Fibroblast of lung (primary cell): ENCODE results near the gene TBC1D14. TPM values are rescaled to one million over a fixed set of nuclear protein-coding genes. Genes with fewer than 3 reads are reported as not detected.

Source experiments
- DNase-seq, 2 donors: peaks; one replicate each; pipeline versions ENCODE4 v3.0.0 to v3.0.0-alpha.2; 2010; ENCODE audit warnings: low read depth in 2 of 2
- H2AFZ ChIP-seq: 2 replicates; pipeline ENCODE4 v1.5.1; 2012; ENCODE audit warnings: low read length, control low read depth, inconsistent platforms
- H3K27ac ChIP-seq: 2 replicates; pipeline ENCODE4 v1.5.1; 2011; ENCODE audit warnings: low read length, control low read depth; ENCODE audit not compliant: insufficient read depth
- H3K27me3 ChIP-seq: 2 replicates; pipeline ENCODE4 v1.5.1; 2011; ENCODE audit warnings: mild to moderate bottlenecking, low read length; ENCODE audit not compliant: control insufficient read depth, insufficient read depth
- H3K36me3 ChIP-seq: 2 replicates; pipeline ENCODE4 v1.5.1; 2011; ENCODE audit warnings: low read length; ENCODE audit not compliant: control insufficient read depth, insufficient read depth
- H3K4me1 ChIP-seq: 2 replicates; pipeline ENCODE4 v1.5.1; 2011; ENCODE audit warnings: low read length; ENCODE audit not compliant: control insufficient read depth, insufficient read depth; ENCODE audit errors: extremely low read depth
- H3K4me2 ChIP-seq: 2 replicates; pipeline ENCODE4 v1.5.1; 2011; ENCODE audit warnings: low read length, control low read depth; ENCODE audit not compliant: insufficient read depth; ENCODE audit errors: extremely low read depth
- H3K4me3 ChIP-seq, 4 experiments: fragments of 200-600 bp in 1 of 4; sonication (generic) in 1 of 4; replicated peaks in 1 of 4; 2 replicates each; pipeline ENCODE4 v1.5.1; 2011 to 2016; ENCODE audit warnings: low read length in 4 of 4, low read depth in 3 of 4, mild to moderate bottlenecking in 3 of 4, control low read depth in 2 of 4, inconsistent platforms in 1 of 4, mixed read lengths in 1 of 4; ENCODE audit not compliant: insufficient read depth in 1 of 4; ENCODE audit errors: control extremely low read depth in 1 of 4
- H3K79me2 ChIP-seq: 2 replicates; pipeline ENCODE4 v1.5.1; 2012; ENCODE audit warnings: mild to moderate bottlenecking, low read length, inconsistent platforms; ENCODE audit not compliant: control insufficient read depth, insufficient read depth
- H3K9ac ChIP-seq: 2 replicates; pipeline ENCODE4 v1.5.1; 2011; ENCODE audit warnings: mild to moderate bottlenecking, low read length, control low read depth; ENCODE audit not compliant: insufficient read depth
- H3K9me3 ChIP-seq: 2 replicates; pipeline ENCODE4 v1.5.1; 2012; ENCODE audit warnings: low read depth, low read length; ENCODE audit not compliant: control insufficient read depth, insufficient read depth
- H4K20me1 ChIP-seq: 2 replicates; pipeline ENCODE4 v1.5.1; 2011; ENCODE audit warnings: low read length; ENCODE audit not compliant: control insufficient read depth, insufficient read depth; ENCODE audit errors: extremely low read depth
- EZH2 ChIP-seq: IDR thresholded peaks from 2 replicates; pipeline ENCODE4 v1.5.1; 2012; ENCODE audit warnings: low read length, control low read depth, mild to moderate bottlenecking; ENCODE audit errors: missing control alignments
- polyA plus RNA-seq, 2 donors: library from polyadenylated mRNA; depleted of rRNA in 1 of 2; stranded (reverse) in 1 of 2; unstranded in 1 of 2; fragments of >200 nt; gene quantifications; 2 replicates each; pipeline ENCODE4 v1.2.1, GENCODE V29; 2011 to 2012; ENCODE audit warnings: missing spikeins in 1 of 2
- total RNA-seq: library from RNA; depleted of rRNA; stranded (reverse); fragments of >200 nt; gene quantifications from 2 replicates; pipeline ENCODE4 v1.2.1, GENCODE V29; 2014
- TF ChIP-seq, protein P1 (sequence below), 2 donors: IDR thresholded peaks in 1 of 2; conservative IDR thresholded peaks in 1 of 2; 1 replicate in 1 of 2; 2 replicates in 1 of 2; pipeline ENCODE4 v1.5.1; 2011 to 2012; ENCODE audit warnings: low read length in 2 of 2, control low read depth in 1 of 2, inconsistent platforms in 1 of 2, low read depth in 1 of 2, mild to moderate bottlenecking in 1 of 2

TBC1D14 gene
- total and polyA plus RNA-seq, 2 donors (not counting 1 experiment from before 2014, with no cell fraction given), result 26.9 to 37.7 TPM

DNA sequence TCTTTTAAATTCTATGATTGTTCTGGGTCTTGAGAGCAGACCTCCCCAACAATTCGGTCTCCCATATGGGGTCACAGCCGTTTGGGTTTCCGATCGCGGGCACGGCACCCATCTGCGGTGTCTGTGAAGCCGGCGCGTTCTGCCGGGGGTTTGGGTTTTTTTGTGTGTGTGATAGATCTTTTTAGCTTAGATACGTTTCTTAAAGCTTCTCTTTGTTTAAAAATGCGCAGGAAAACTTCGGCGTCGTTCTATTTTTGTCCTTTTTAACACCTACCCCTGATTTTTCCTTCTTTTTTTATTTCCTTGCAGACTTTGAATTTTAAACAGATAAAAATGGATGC, 34.2 kb downstream of the TBC1D14 start:
- no peaks in the 10 kb centered on the region for H3K27me3 ChIP-seq

DNA sequence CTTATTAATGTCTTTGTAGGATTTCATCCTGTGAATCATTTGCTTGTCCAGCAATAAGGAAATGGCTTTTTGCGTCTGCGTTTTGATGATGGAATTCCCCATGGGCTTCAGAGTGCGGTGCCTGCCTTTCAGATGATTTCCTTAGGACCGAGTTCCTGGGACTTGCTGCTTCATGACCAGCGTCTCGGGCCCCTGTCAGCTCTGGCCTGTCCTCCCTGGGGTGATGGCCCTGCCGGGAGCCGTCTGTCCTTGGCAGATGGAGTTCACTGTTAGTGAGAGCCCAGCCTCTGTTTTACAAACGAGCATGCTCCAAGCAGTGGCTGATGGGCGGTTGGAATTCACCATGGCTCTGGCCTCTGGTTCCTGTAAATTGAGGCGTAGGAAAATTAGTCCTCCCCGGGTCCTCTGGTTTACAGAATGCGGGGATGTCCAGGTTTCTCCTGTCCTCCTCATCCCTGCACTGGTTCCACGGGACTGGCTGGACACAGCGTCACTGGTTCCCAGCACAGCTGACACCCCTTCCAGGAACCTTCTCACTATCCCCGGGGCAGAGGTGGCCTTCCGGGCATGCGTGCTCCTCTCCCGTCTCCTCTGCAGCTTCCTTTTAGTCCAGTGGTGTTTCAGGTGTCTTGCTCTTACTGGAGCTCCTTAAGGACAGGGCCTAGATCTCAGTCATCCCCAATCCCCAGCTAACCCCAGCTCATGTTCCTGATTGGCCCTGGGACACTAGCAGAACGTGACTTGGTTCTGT, 34.9 kb downstream of the TBC1D14 start:
- H3K27ac ChIP-seq, result no peak overlapping the region
- H3K27me3 ChIP-seq, result no peaks in the 10 kb centered on the region
- no peak overlapping the region for H3K9ac ChIP-seq
- DNase-seq, result no peak
- H3K36me3 ChIP-seq, result no peaks in the 10 kb centered on the region
- no peak for TF ChIP-seq EZH2
- TF ChIP-seq, protein P1, sequence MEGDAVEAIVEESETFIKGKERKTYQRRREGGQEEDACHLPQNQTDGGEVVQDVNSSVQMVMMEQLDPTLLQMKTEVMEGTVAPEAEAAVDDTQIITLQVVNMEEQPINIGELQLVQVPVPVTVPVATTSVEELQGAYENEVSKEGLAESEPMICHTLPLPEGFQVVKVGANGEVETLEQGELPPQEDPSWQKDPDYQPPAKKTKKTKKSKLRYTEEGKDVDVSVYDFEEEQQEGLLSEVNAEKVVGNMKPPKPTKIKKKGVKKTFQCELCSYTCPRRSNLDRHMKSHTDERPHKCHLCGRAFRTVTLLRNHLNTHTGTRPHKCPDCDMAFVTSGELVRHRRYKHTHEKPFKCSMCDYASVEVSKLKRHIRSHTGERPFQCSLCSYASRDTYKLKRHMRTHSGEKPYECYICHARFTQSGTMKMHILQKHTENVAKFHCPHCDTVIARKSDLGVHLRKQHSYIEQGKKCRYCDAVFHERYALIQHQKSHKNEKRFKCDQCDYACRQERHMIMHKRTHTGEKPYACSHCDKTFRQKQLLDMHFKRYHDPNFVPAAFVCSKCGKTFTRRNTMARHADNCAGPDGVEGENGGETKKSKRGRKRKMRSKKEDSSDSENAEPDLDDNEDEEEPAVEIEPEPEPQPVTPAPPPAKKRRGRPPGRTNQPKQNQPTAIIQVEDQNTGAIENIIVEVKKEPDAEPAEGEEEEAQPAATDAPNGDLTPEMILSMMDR (conservative IDR thresholded peaks at IDR 0.05 in 1 of 2, IDR thresholded peaks at IDR 0.05 in 1 of 2; ENCODE audit: low read depth in 1 of 2, low read length in 2 of 2), result no peak
- H3K4me1 ChIP-seq, result peaks cover 12% of the 10 kb centered on the region
- no peak overlapping the region for H3K4me2 ChIP-seq
- no peak overlapping the region for H2AFZ ChIP-seq
- H4K20me1 ChIP-seq, result no peaks in the 10 kb centered on the region
- H3K4me3 ChIP-seq, result no peak overlapping the region
- no peaks in the 10 kb centered on the region for H3K9me3 ChIP-seq
- H3K79me2 ChIP-seq, result no peaks in the 10 kb centered on the region

More for the DNA sequence above, 34.2 kb downstream of the TBC1D14 start:
- Histone ChIP-seq H3K9me3 (no peaks in the 10 kb centered on the region), H3K4me3 (no peak overlapping the region), H4K20me1 (no peaks in the 10 kb centered on the region), H3K27ac (no peak overlapping the region), H3K4me2 (no peak overlapping the region), H3K4me1 (peaks cover 12% of the 10 kb centered on the region), H2AFZ (no peak overlapping the region), H3K79me2 (no peaks in the 10 kb centered on the region), H3K9ac (no peak overlapping the region), H3K36me3 (no peaks in the 10 kb centered on the region)
- DNase-seq, result no peak
- TF ChIP-seq, protein P1 (conservative IDR thresholded peaks at IDR 0.05 in 1 of 2, IDR thresholded peaks at IDR 0.05 in 1 of 2; ENCODE audit: low read depth in 1 of 2, low read length in 2 of 2), result no peak
- TF ChIP-seq EZH2, result no peak

DNA sequence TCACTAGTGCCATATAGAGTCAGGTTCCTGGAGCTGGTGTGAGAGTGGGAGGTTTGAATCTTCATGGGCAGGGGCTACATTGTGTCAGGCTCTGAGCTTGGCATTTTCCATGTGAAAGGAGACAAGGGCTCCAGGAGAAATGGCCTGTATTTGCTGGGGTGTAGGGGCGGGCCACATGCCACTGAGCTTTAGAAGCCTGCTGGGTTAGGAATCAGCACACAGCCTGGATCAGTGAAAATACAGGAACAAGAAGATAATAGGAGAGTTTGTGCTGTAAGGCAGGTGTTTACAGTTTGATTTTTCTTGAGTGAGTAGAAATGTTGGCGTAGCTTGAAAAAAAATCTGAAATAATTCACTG, 35.4 kb downstream of the TBC1D14 start:
- Histone ChIP-seq H3K9ac (no peak overlapping the region), H3K27ac (no peak overlapping the region), H3K9me3 (no peaks in the 10 kb centered on the region), H3K4me1 (peaks cover 12% of the 10 kb centered on the region), H2AFZ (no peak overlapping the region), H3K4me2 (no peak overlapping the region), H3K36me3 (no peaks in the 10 kb centered on the region), H4K20me1 (no peaks in the 10 kb centered on the region), H3K4me3 (no peak overlapping the region), H3K27me3 (no peaks in the 10 kb centered on the region), H3K79me2 (no peaks in the 10 kb centered on the region)
- no peak for DNase-seq
- TF ChIP-seq, protein P1 (conservative IDR thresholded peaks at IDR 0.05 in 1 of 2, IDR thresholded peaks at IDR 0.05 in 1 of 2; ENCODE audit: low read depth in 1 of 2, low read length in 2 of 2), result no peak
- TF ChIP-seq EZH2, result no peak
